ENCODE results near the gene ANGPT4. TPM values are rescaled to one million over a fixed set of nuclear protein-coding genes. Genes with fewer than 3 reads are reported as not detected.

Gene ANGPT4
- total and polyA plus RNA-seq, 2 of the 8 experiments (the other 6 are each of a cell fraction or from before 2014, with no cell fraction given): 0.07 to 0.33 TPM

GRCh38 chr20:890666-891057 is 25.5 kb downstream of the ANGPT4 start (continued):
- TF ChIP-seq EGR1 (IDR thresholded peaks at IDR 0.05; ENCODE audit: borderline replicate concordance, low read depth, low read length) (no peak), KDM1A (IDR thresholded peaks at IDR 0.05; ENCODE audit: borderline replicate concordance, low read length) (no peak), CTCF (IDR thresholded peaks at IDR 0.05; ENCODE audit: control extremely low read depth in 1 of 3, insufficient read depth in 1 of 3, low read depth in 1 of 3, low read length in 3 of 3) (no peak), BACH1 (IDR thresholded peaks at IDR 0.05; ENCODE audit: low read length) (no peak), SP1 (IDR thresholded peaks at IDR 0.05; ENCODE audit: low read depth, low read length) (no peak), GTF2F1 (IDR thresholded peaks at IDR 0.05; ENCODE audit: borderline replicate concordance, low read depth, low read length) (no peak), SP4 (IDR thresholded peaks at IDR 0.05; ENCODE audit: low read length) (no peak), ZNF274 (IDR thresholded peaks at IDR 0.05; ENCODE audit: borderline replicate concordance, extremely low read depth, low read length) (no peak)
